H9 (cell line): ENCODE data around the gene RABGAP1L. TPM values are rescaled to one million over a fixed set of nuclear protein-coding genes. Genes with fewer than 3 reads are reported as not detected.

Experiments
- DNase-seq: peaks from one replicate; pipeline ENCODE4 v3.0.0-alpha.2; 2017
- H2AFZ ChIP-seq: one replicate; pipeline ENCODE4 v1.6.1; 2013; ENCODE audit warnings: mild to moderate bottlenecking, low read length, control low read depth, moderate library complexity
- H2AK5ac ChIP-seq: 2 replicates; pipeline ENCODE4 v1.6.1; 2013; ENCODE audit warnings: low read length, control low read depth, mixed read lengths; ENCODE audit not compliant: insufficient read length
- H2BK120ac ChIP-seq: one replicate; pipeline ENCODE4 v1.6.1; 2013; ENCODE audit warnings: low read depth, mild to moderate bottlenecking, low read length, control low read depth, inconsistent platforms; ENCODE audit not compliant: poor library complexity, severe bottlenecking
- H2BK12ac ChIP-seq: 2 replicates; pipeline ENCODE4 v1.6.1; 2013; ENCODE audit warnings: low read length, control low read depth, mixed read lengths, low read depth; ENCODE audit not compliant: insufficient read length
- H2BK15ac ChIP-seq: 2 replicates; pipeline ENCODE4 v1.6.1; 2013; ENCODE audit warnings: low read depth, low read length, control low read depth
- H2BK20ac ChIP-seq: one replicate; pipeline ENCODE4 v1.6.1; 2013; ENCODE audit warnings: low read depth, mild to moderate bottlenecking, low read length, control low read depth, inconsistent platforms; ENCODE audit not compliant: poor library complexity, severe bottlenecking
- H2BK5ac ChIP-seq: 2 replicates; pipeline ENCODE4 v1.6.1; 2013; ENCODE audit warnings: low read length, control low read depth, mixed read lengths; ENCODE audit not compliant: insufficient read length
- H3K14ac ChIP-seq: 2 replicates; pipeline ENCODE4 v1.6.1; 2013; ENCODE audit warnings: low read length, control low read depth; ENCODE audit not compliant: insufficient read depth
- H3K18ac ChIP-seq: 2 replicates; pipeline ENCODE4 v1.6.1; 2013; ENCODE audit warnings: low read depth, mild to moderate bottlenecking, mixed read lengths, low read length, control low read depth; ENCODE audit not compliant: insufficient read length
- H3K23ac ChIP-seq: 2 replicates; pipeline ENCODE4 v1.6.1; 2013; ENCODE audit warnings: low read length, control low read depth, mixed read lengths, low read depth; ENCODE audit not compliant: insufficient read length
- H3K23me2 ChIP-seq: 2 replicates; pipeline ENCODE4 v1.6.1; 2013; ENCODE audit warnings: low read depth, mild to moderate bottlenecking, mixed read lengths, low read length, control low read depth; ENCODE audit not compliant: insufficient read length, poor library complexity, severe bottlenecking
- H3K27ac ChIP-seq: 2 replicates; pipeline ENCODE4 v1.5.1; 2013; ENCODE audit warnings: low read length, control low read depth, mixed read lengths, low read depth; ENCODE audit not compliant: insufficient read length
- H3K27me3 ChIP-seq: 2 replicates; pipeline ENCODE4 v1.6.1; 2013; ENCODE audit warnings: low read length, control low read depth, inconsistent platforms; ENCODE audit not compliant: insufficient read depth
- H3K4ac ChIP-seq: 2 replicates; pipeline ENCODE4 v1.6.1; 2013; ENCODE audit warnings: low read depth, mild to moderate bottlenecking, control low read depth, inconsistent platforms, low read length, moderate library complexity
- H3K4me1 ChIP-seq: 2 replicates; pipeline ENCODE4 v1.6.1; 2013; ENCODE audit warnings: low read length, control low read depth, inconsistent platforms; ENCODE audit not compliant: insufficient read depth
- H3K4me2 ChIP-seq: 2 replicates; pipeline ENCODE4 v1.6.1; 2013; ENCODE audit warnings: low read length, control low read depth, mixed read lengths; ENCODE audit not compliant: insufficient read length, insufficient read depth
- H3K56ac ChIP-seq: 2 replicates; pipeline ENCODE4 v1.6.1; 2013; ENCODE audit warnings: low read depth, mild to moderate bottlenecking, mixed read lengths, low read length, control low read depth; ENCODE audit not compliant: insufficient read length
- H3K79me1 ChIP-seq: 2 replicates; pipeline ENCODE4 v1.6.1; 2013; ENCODE audit warnings: low read depth, mild to moderate bottlenecking, moderate library complexity, low read length, control low read depth, inconsistent platforms; ENCODE audit not compliant: insufficient read depth, poor library complexity, severe bottlenecking
- H3K79me2 ChIP-seq: 2 replicates; pipeline ENCODE4 v1.6.1; 2013; ENCODE audit warnings: low read length, control low read depth, inconsistent platforms; ENCODE audit not compliant: insufficient read depth
- H3K9ac ChIP-seq: 2 replicates; pipeline ENCODE4 v1.6.1; 2013; ENCODE audit warnings: low read length, control low read depth, mixed read lengths; ENCODE audit not compliant: insufficient read length; ENCODE audit errors: extremely low read depth
- H3K9me3 ChIP-seq: one replicate; pipeline ENCODE4 v1.6.1; 2013; ENCODE audit warnings: low read depth, low read length, inconsistent platforms; ENCODE audit not compliant: control insufficient read depth
- H3T11ph ChIP-seq: one replicate; pipeline ENCODE4 v1.6.1; 2013; ENCODE audit warnings: mild to moderate bottlenecking, low read length, control low read depth, inconsistent platforms
- H4K20me1 ChIP-seq: one replicate; pipeline ENCODE4 v1.6.1; 2013; ENCODE audit not compliant: control insufficient read depth, insufficient read length, insufficient read depth
- H4K5ac ChIP-seq: 2 replicates; pipeline ENCODE4 v1.6.1; 2013; ENCODE audit warnings: low read depth, mild to moderate bottlenecking, mixed read lengths, low read length, control low read depth; ENCODE audit not compliant: insufficient read length
- H4K8ac ChIP-seq: replicated peaks from 2 replicates; pipeline ENCODE4 v1.6.1; 2013; ENCODE audit warnings: low read length, control low read depth, mixed read lengths, low read depth; ENCODE audit not compliant: insufficient read length
- H4K91ac ChIP-seq: 2 replicates; pipeline ENCODE4 v1.6.1; 2013; ENCODE audit warnings: low read depth, mild to moderate bottlenecking, moderate library complexity, mixed read lengths, low read length, control low read depth; ENCODE audit not compliant: insufficient read length
- H3K27ac Mint-ChIP-seq, 3 experiments: 2 replicates in 2 of 3; 3 replicates in 1 of 3; pipeline ENCODE4 v1.8.0; 2020 to 2021; ENCODE audit warnings: mixed read lengths in 3 of 3, mild to moderate bottlenecking in 1 of 3, moderate library complexity in 1 of 3
- H3K27me3 Mint-ChIP-seq: 2 replicates; pipeline ENCODE4 v1.8.0; 2021; ENCODE audit warnings: low read depth, mild to moderate bottlenecking, moderate library complexity, mixed read lengths
- H3K36me3 Mint-ChIP-seq, 3 experiments: 2 replicates in 2 of 3; 3 replicates in 1 of 3; pipeline ENCODE4 v1.8.0; 2020 to 2021; ENCODE audit warnings: low read depth in 3 of 3, mixed read lengths in 3 of 3; ENCODE audit not compliant: insufficient read depth in 1 of 3
- H3K4me1 Mint-ChIP-seq, 2 experiments: 2 replicates each; pipeline ENCODE4 v1.8.0; 2020; ENCODE audit warnings: mixed read lengths in 2 of 2
- H3K4me3 Mint-ChIP-seq, 2 experiments: 2 replicates in 1 of 2; 3 replicates in 1 of 2; pipeline ENCODE4 v1.8.0; 2020 to 2021; ENCODE audit warnings: mild to moderate bottlenecking in 2 of 2, mixed read lengths in 2 of 2, moderate library complexity in 1 of 2
- H3K9me3 Mint-ChIP-seq, 2 experiments: 2 replicates in 1 of 2; 3 replicates in 1 of 2; pipeline ENCODE4 v1.8.0; 2020; ENCODE audit warnings: mild to moderate bottlenecking in 2 of 2, mixed read lengths in 2 of 2, moderate library complexity in 1 of 2
- CTCF ChIP-seq: fragments of 200-600 bp; sonication (generic); conservative IDR thresholded peaks from 3 replicates; pipeline ENCODE4 v1.8.0; 2021; ENCODE audit warnings: antibody characterized with exemption, mild to moderate bottlenecking
- WGBS: extraction: QIAGEN DNeasy Blood & Tissue Kit; methylation state at CpG from one replicate; pipeline ENCODE4 v1.1.7; 2013; ENCODE audit warnings: missing lambda C conversion rate, low lambda C conversion rate, mixed read lengths; ENCODE audit not compliant: insufficient read length; ENCODE audit errors: extremely low coverage; 5-methylcytosine and 5-hydroxymethylcytosine counted together
- total RNA-seq: library from RNA; stranded (reverse); gene quantifications from 2 replicates; pipeline ENCODE4 v1.2.1, GENCODE V29; 2021

The RABGAP1L gene
- total RNA-seq, 1 experiment from 2014 or later: 147 TPM

- H2BK120ac ChIP-seq: no peak overlapping the region
- no peak overlapping the region for H3K4ac ChIP-seq
- WGBS: no CpG with 5 or more reads among the region's 3 CpGs
- H3K27ac Mint-ChIP-seq: no peak overlapping the region; a peak in 1 of 7 replicates
- no peaks in the 10 kb centered on the region; a peak in 1 of 5 replicates for H3K9me3 Mint-ChIP-seq
- TF ChIP-seq CTCF: no peak
- no peak overlapping the region for H4K91ac ChIP-seq
- H3K79me2 ChIP-seq: peaks cover 25% of the 10 kb centered on the region; the same call in 1 of the 2 replicates
- no peak overlapping the region for H4K8ac ChIP-seq
- no peaks in the 10 kb centered on the region for H3K79me1 ChIP-seq
- H3K56ac ChIP-seq: no peak overlapping the region
- no peak overlapping the region for H3K27ac ChIP-seq
- H3K4me1 ChIP-seq: peaks cover 4% of the 10 kb centered on the region; the same call in 1 of the 2 replicates
- no peak overlapping the region for H3K9ac ChIP-seq
- no peak overlapping the region for H2BK12ac ChIP-seq
- no peak overlapping the region for H3K4me3 Mint-ChIP-seq
- DNase-seq: no peak
- H2AK5ac ChIP-seq: no peak overlapping the region
- H3T11ph ChIP-seq: no peak overlapping the region
- H3K18ac ChIP-seq: no peak overlapping the region
- no peak overlapping the region for H3K23ac ChIP-seq
- H2BK20ac ChIP-seq: no peak overlapping the region
- no peak overlapping the region for H2AFZ ChIP-seq
- H3K14ac ChIP-seq: no peak overlapping the region
- peaks cover 41 to 48% of the 10 kb centered on the region in 2 experiments for H3K4me1 Mint-ChIP-seq
- no peaks in the 10 kb centered on the region for H3K27me3 ChIP-seq
- H2BK15ac ChIP-seq: no peak overlapping the region
- no peaks in the 10 kb centered on the region for H3K9me3 ChIP-seq
- H3K23me2 ChIP-seq: peaks cover 4% of the 10 kb centered on the region
- H2BK5ac ChIP-seq: no peak overlapping the region
- H4K5ac ChIP-seq: no peak overlapping the region
- no peaks in the 10 kb centered on the region; the same call in 1 of the 2 replicates for H3K27me3 Mint-ChIP-seq
- peaks cover 41 to 82% (median 81%) of the 10 kb centered on the region in 3 experiments for H3K36me3 Mint-ChIP-seq
- H4K20me1 ChIP-seq: no peaks in the 10 kb centered on the region
- no peak overlapping the region for H3K4me2 ChIP-seq
Measured at GRCh38 chr1:174880171-174880570, 720.9 kb downstream of the RABGAP1L start.
